HT-29 (cell line): Measurements from ENCODE around the gene NTN4. TPM values are rescaled to one million over a fixed set of nuclear protein-coding genes. Genes with fewer than 3 reads are reported as not detected.
A peak's percentile ranks its signal among the peaks of the same experiment; 100 is the strongest.
"Not testable (repeated sequence)": the region's sequence is repeated elsewhere in the genome, so short reads cannot be mapped to it uniquely, and the experiment has no call there.

Source experiments
- DNase-seq: peaks from one replicate; pipeline ENCODE4 v3.0.0-alpha.2; 2015; ENCODE audit warnings: low spot score
- total RNA-seq: library from RNA; depleted of rRNA; stranded (reverse); fragments of >200 nt; shearing (Covaris generic); gene quantifications from 2 replicates; pipeline ENCODE4 v1.2.3, GENCODE V29; 2014

Gene NTN4
- total RNA-seq, 1 experiment from 2014 or later, result 18.1 TPM

DNA sequence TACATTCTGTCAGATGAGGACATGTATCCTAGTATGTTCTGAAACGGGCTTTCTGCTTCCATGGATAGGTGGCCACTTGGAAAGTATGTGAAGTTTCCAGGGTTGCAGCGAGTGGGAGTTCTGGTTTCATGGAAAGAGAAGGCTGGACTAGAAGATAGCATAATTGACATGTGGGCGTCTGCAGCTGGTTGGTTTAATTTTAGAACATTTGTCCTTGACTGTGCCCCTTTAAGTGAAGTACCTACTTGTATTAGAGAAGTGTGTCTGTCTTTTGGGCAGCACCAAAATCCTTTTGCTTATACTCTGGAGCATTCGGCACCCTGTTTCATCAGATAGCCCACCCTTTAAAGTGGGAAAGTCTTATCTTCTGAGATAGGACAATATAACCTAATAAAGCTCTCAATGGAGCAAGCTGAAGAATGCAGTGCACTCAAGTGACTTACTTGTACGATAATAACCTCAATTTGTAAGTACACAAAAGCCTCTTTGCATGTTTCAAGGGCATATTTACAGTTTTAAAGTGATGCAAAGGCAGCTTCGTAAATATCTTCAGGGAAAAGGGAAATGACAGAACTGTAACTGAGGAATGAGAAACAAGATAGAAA, 35.2 kb downstream of the NTN4 start:
- DNase-seq, result no peak

DNA sequence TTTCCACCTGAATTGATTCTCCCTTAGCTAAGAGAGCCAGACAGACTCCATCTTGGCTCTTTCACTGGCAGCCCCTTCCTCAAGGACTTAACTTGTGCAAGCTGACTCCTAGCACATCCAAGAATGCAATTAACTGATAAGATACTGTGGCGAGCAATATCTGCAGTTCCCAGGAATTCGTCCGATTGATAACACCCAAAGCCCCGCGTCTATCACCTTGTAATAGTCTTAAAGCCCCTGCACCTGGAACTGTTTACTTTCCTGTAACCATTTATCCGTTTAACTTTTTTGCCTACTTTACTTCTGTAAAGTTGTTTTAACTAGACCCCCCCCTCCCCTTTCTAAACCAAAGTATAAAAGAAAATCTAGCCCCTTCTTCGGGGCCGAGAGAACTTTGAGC, 44.5 kb downstream of the NTN4 start:
- not testable (repeated sequence) for DNase-seq

DNA sequence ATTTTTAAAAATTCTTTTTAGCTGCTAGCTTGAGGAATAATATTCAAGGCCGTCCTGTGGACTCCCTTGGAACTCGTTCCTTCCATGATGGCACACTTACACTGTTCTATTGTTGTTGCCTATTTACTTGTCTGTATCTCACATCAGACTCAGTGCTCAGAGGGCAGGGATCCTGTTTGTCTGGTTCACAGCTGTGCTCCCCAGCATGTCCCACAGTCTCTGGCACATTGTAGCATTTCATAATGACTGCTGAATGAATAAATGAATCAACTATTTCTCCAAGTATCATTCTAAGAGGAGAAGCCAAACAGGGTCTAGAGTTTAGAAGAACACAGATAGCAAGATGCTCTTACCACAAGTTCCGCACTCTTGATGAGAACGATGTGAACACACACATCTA, 48.0 kb downstream of the NTN4 start:
- no peak for DNase-seq

DNA sequence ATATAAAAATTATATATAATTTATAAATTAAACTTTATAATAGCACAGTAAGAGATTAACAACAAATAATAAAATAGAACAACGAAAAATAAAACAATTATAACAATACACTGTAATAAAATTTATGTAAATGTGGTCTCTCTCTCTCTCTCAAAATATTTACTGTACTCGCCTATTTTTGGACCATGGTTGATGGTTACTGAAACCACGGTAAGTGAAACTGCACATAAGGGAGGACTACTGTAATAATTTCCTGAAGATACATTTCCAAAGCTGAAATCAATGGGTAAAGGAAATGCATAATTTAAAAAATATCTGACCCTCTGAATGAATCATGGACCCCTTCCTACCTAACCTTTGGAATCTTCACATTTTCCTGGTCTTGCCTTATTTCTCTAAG, 48.9 kb downstream of the NTN4 start:
- no peak for DNase-seq

DNA sequence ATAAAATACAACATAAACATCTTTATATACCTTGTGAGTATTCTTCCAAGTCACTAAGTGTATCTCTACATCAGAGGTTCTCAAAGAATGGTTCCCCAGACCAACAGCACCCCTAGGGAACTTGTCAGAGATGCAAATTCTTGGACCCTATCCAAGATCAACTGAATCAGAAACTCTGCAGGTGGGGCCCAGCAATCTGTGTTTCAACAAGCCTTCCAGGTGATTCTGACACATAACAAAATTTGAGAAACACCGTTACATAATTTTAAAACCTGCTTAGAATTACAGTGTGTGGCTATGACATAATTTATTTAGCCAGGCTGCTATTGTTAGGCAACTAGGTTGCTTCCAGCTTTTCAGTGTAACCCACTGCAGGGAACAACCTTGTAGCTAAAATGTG, 49.8 kb downstream of the NTN4 start:
- no peak for DNase-seq

GRCh38 chr12:95739561-95740313, 50.8 kb downstream of the NTN4 start:
- no peak for DNase-seq

DNA sequence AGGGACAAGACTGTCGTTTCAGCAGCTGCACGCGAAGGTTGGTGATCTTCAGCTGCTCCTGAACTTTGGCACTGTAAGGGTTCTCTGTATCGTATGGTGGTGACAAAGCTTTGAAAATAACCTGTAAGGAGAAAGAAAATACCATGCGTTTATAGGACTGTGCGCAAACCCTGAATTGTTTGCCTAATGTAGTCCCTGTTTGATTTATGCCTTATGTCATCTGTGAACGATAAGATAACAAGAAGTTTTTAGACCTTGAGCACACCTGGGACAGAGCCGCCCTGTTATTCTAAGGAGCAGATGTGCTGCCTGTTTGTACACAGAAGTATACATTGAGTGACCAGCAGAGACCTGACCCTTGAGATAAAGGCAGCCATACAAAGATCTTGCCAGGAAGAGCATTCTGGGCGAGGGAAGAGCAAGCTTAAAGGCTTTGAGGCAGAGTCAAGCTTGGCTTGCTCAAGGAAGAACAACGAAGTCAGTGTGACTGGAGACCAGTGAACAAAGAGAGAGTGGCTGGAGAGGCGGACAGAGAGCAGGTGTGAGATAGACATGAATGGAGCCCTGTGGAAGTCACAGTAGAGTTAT, 52.4 kb downstream of the NTN4 start:
- DNase-seq, result peak; percentile 89

- DNase-seq, result no peak
These were observed 53.9 kb downstream of the NTN4 start for GRCh38 chr12:95736631-95737030.

GRCh38 chr12:95735728-95736127, 54.8 kb downstream of the NTN4 start:
- DNase-seq, result not testable (repeated sequence)

GRCh38 chr12:95733141-95733825, 57.3 kb downstream of the NTN4 start:
- peak; percentile 86 for DNase-seq

DNA sequence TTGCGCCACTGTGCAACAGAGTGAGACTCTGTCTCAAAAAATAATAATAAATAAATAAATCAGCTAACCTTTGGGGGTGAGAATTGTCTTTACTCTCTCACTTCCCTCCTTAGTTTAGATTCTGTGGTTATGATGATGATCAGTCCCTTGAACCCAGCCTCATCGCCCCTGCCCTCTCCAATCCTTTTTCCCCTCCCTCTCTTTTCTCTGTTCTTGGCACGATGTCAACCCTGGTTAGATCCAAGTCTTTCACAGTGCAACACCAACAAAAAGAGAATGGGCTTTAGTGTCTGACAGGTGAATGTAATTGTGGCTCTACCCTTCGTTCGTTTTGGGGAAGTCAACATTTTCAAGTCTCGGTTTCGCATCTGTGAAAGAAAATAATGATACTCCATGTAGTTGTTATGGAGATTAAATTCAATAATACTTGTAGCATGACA, 59.0 kb downstream of the NTN4 start:
- DNase-seq, result no peak

DNA sequence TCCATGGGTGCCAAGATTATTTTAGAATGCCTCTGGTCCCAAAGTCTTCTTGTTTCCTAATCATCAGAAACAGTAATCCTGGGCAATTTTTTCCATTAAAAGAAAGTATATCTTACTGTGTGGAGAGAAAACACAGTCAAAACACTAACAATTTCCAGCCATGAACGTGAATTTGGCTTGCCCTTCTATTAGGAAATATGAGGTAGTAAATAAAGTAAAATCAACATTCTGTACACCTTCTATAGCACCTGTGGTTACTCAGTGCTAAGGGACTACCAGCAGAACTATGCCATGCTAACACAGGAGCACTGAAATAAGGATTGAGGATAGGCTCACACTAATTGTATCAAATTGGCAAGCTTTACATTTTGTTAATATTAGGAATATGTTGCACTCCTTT, 60.1 kb downstream of the NTN4 start:
- DNase-seq, result no peak

DNA sequence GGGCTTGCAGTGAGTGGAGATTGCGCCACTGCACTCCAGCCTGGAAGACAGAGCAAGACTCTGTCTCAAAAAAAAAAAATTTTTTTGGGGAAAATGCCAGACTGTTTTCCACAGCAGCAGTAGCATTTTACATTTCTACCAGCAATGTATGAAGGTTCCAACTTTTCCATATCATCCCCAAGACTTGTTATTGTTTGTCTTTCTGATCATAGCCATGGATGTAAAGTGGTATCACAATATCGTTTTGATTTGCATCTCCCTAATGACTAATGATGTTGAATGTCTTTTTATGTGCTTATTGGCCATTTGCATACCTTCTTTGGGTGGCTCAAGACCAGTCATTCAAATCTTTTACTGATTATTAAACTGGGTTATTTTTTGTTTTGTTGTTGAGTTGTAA, 63.7 kb downstream of the NTN4 start:
- no peak for DNase-seq

DNA sequence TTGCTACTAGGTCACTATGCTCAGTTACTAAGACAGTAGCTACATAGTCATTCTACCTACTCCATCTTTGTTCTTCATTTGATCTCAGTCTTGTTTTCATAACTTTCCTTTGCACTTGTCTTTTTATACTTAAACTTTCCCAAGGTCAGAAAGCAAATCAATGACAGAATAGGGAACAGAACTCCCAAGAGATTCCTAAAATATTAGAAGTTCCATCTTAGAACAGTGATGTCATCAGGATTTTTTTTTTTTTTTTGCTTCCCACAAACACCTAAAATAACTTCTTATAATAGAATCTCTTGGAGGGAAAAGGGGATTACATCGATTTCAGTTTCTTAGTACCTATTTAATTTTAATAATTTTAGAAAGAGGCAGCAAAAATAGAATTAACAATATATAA, 65.8 kb downstream of the NTN4 start:
- no peak for DNase-seq

DNA sequence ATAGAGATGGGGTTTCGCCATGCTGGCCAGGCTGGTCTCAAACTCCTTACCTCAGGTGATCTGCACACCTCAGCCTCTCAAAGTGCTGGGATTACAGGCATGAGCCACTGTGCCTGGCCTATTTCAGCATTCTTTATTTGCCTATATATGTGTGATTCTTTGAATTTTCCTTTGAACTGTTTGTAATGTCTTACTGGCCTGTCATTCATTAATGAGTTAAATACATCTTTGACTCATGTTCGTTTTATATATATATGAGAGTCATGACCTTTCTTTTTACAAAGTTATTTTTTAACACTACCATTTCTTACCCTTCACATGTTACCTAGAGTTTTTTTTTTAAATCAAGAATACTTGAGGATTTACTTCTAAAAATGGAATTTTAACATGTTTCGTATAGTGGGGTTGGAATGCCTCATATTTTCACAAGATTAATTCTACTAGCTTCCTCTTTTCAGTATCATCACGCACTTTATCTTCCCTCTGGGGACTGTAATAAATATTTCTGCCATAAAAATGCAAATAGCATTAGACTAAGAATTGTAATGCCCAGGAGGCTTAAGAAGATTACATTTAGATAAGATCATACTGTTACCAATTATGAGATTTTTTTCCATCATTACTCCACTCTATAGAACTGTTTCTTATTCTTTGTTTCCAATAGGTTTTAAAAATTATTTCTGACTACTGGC, 66.7 kb downstream of the NTN4 start:
- DNase-seq, result peak; percentile 59

GRCh38 chr12:95721320-95721719, 69.2 kb downstream of the NTN4 start:
- DNase-seq, result peak; percentile 68

- no peak for DNase-seq
These were observed 70.4 kb downstream of the NTN4 start for GRCh38 chr12:95720146-95720545.

DNA sequence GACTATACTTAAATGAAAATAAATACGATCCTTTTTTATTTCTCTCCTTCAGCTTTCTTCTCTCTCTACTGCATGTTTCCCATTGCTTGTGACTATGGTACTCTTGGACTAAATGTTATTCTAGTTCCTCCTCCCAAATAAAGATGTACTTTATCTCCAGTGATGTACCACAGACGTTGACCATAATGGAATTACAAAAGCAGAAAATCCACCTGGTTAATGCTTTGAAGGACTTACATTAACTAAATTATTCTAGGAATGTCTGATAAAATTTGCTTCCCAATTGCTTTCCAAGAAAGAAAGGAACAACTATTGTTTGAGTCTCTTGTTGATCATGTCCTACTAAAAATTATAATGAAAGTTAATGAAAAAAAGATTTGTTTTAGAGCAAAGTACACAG, 71.8 kb downstream of the NTN4 start:
- DNase-seq, result no peak

DNA sequence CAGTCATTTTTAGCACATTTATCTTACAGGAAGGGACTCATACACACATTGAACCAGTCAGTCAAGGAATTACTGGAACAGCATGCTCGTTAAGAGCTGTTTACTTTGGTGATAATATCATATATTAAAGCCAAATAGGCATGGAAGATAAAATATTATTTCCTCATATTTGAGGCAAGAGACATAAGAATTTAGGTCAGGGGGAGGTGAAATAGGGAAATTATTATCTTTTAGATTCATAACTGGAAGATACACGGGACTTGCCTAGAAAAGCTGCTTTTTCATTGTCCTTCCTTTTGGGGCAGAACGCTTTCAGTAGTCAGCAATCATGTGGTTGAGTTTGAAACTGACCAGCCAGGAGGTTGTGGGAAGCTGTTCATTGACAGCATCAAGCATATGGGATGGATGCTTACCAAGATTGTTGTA, 72.5 kb downstream of the NTN4 start:
- DNase-seq, result peak; percentile 76

- DNase-seq, result no peak
These were observed 73.1 kb downstream of the NTN4 start for GRCh38 chr12:95717316-95717928.

GRCh38 chr12:95715177-95715576, 75.4 kb downstream of the NTN4 start:
- no peak for DNase-seq
